HG03196 (cell line): ENCODE measurements around the gene MTA2.
"Not testable (repeated sequence)": the region's sequence is repeated elsewhere in the genome, so short reads cannot be mapped to it uniquely, and the experiment has no call there.

Experiments used
- ATAC-seq: cut with Tn5 transposase; IDR thresholded peaks from one replicate; pipeline ENCODE4 v1.9.1; 2021; ENCODE audit not compliant: unreplicated experiment

Gene MTA2

DNA sequence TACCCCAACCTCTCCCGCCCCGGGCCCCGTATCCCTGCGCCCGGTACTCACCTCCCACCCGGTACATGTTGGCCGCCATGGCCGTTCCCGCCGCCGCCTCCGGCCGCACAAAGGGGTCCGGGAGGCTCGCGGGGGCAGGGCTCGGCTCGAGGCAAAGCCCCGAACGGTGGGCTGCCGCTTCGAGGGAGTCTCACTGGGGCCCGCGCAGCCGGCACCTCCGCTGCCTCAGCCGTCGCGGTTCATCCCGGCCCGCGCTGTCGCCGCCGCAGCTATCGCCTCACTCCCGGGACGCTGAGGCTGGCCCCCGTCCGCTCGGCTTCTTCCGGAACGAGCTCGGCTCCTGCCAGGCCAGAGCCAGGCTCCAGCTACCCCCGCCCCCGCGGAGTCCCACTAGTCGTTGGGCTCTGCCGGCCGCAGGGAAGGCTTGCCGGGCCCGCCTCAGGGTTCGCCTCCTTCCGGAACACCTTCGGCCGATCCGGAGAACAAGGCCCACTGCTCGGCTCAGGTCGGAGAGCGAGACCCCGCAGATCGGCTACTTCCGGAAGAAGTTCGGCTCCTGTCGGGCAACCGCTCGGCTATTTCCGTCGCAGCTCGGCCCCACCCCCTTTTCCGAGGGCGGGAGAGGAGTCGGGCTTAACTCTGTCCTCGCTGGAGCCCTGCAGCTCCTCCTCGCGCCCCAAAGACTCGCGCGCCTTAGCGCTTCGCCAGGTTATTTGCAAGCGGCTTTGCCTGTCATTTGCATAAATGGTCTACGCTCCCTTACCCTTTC, at the start of gene MTA2:
Gene MTA2, minus strand, starts transcription at position 494 of the 769 bp plus-strand sequence. Its CDS starts 415 bp downstream, at position 79.
- peak; percentile 80 for ATAC-seq

- ATAC-seq: not testable (repeated sequence)
Observed at GRCh38 chr11:62650283-62650682, 48.6 kb upstream of the MTA2 start.

DNA sequence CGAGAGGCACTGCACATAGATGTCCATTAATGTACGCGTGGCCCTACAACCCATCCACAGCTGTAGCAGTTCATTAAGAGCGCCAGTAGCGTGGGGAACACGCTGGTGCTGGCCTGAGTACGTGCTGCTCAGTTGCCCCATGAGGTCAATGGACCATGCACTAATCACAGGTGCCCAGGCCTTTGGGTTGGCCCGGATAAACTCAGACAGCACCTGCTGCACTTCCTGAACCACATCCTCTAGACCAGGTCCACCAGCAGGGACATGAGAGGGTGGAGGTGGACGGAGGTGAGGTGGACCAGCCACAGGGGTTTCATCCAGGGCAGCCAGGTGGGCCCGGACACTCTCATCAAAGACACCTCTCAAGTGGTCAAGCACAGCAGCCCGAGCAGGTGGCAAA, 47.8 kb upstream of the MTA2 start:
- no peak for ATAC-seq

GRCh38 chr11:62648967-62649364, 47.3 kb upstream of the MTA2 start:
- ATAC-seq: no peak

DNA sequence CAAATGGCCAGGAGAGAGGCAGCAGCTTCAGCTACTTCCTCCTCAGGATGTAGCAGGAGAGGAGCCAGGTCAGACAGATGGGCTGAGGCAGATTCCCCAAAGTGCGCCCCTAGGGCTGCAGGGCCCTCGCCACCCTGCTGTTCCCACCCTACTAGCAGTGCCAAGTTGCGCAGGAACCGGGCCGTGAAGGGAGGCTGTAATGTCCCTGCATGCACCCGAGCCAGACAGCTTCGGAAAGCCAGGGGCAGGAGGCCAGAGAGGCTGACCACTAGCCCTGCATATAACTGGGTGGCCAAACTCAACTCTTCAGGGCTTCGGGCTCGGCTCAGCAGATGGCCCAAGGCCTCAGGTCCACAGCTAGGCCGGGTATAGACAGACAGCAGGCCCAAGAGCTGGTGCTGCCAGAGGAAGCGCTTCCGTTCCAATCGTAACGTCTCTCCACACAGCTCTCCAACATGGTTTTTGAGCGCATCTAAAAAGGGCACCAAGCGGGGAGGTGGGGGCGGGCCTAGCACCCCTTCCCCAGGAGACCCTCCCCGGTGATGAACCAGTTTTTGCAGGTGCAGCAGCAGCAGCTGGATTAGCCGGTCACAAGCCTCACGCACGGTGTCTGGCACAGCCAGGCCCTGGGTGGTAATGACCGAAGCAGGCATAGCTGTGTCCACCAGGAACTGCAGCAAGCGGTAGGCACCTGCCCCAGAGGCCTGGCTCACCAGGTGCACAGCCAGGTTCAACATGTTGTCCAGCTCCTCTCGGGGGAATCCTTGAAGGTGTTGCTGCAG, 46.7 kb upstream of the MTA2 start:
- no peak for ATAC-seq

GRCh38 chr11:62647609-62648005, 45.9 kb upstream of the MTA2 start:
- no peak for ATAC-seq

DNA sequence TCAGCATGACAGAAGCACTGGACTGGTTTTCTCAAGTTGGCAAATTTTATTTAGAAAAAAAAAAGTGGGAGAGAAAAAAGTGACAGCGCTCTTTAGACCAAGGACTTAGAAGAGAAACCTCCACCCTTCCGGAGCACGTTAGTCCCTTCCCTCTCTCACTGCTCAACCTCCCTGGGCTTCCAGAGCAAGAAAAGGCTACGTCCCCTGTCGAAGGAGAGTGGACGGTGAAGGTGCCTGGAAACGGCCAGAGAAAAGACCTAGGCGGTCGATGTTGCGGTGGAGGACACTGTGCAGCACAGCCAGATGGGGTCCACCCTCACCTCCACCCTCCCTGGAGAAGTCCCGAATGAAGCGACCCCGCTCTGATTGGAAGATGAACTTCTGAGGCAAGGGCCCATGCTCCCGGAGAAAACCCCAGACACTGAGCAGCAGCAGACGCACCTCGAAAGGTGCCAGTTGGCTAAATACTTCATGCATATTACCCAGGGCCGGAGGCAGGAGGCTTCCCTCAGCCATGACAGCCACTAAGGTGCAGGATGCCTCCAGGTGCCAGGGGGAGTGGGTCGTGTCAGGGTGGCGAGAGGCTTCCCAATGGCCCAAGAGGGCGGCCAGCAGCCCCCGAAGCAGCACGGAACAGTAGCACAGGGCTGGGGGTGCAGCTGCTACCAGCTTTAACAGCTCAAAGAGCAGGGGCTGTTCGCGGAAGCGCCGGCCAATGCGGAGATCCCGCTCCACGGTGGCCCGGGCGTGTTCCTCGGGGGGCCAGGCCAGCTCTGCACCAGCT, 45.4 kb upstream of the MTA2 start:
- ATAC-seq: no peak

GRCh38 chr11:62645946-62646824, 44.5 kb upstream of the MTA2 start, which contains the start of gene GANAB:
Gene GANAB (minus strand): TSS chr11:62646613. CDS start chr11:62646599, 14 bp downstream.
- peak; percentile 88 for ATAC-seq

GRCh38 chr11:62645671-62645945, 43.9 kb upstream of the MTA2 start:
- no peak for ATAC-seq

DNA sequence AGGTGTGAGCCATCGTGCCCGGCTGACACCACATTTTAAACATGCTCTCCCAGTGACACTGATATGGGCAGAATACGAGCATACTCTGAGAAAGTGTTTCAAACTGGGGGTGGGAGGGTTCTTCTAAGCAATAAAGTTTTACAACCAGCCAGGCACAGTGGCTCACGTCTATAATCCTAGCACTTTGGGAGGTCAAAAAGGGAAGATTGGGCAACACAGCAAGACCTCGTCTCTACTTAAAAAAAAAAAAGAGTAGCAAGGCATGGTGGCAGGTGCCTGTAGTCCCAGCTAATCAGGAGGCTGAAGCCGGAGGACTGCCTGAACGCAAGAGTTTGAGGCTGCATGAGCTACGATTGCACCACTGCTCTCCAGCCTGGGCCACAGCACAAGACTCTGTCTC, 42.6 kb upstream of the MTA2 start:
- ATAC-seq: no peak

DNA sequence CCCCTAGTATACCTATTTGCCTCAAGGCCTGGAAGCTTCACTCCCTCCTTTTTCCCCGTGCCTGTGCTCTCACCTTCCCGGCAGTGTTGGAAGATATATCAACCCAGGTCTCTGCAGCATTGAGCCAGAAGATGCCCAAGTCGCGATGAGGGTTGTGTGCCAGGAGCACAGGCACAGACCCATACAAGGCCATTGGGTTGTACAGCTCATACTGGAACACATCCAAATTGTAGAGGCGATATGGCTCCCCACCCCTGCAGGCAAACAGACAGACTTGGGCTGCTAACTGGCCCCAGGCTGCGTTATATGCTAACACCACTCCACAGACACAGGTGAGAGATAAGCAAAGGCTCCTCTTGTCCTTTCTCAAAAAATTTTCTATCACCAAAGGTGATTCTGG, 30.8 kb upstream of the MTA2 start:
- ATAC-seq: no peak

GRCh38 chr11:62627713-62628112, 26.0 kb upstream of the MTA2 start:
- no peak for ATAC-seq

- no peak for ATAC-seq
Observed at GRCh38 chr11:62622476-62623089, 20.9 kb upstream of the MTA2 start.

GRCh38 chr11:62621567-62622470, 20.2 kb upstream of the MTA2 start, which contains the start of gene B3GAT3:
Gene B3GAT3 (minus strand): TSS chr11:62621986. CDS start chr11:62621947, 39 bp downstream.
- peak; percentile 90 for ATAC-seq

DNA sequence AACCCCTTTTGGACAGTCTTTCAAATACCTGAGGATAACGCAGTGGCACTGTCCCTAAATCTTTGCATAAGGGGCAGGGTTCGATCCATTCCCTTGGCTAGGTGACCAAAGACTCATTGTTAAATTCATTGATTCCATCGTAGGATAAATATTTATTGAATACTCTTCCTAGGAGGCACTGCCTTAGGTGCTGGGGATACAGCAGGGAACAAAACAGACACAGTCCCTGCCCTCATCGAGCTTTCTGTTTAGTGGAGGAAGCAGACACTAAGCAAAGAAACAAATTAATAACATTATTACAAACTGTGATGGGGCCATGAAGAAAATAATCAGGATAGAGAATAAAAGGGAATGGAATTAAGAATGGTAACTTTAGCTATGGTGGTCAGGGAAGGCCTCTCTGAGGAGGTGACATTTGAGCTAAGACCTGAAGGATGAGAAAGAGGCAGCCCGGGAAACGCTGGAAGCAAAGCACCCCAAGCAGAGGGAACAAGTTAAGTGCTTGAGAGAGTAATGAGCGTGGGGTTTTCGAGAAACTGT, 19.4 kb upstream of the MTA2 start:
- ATAC-seq: no peak

DNA sequence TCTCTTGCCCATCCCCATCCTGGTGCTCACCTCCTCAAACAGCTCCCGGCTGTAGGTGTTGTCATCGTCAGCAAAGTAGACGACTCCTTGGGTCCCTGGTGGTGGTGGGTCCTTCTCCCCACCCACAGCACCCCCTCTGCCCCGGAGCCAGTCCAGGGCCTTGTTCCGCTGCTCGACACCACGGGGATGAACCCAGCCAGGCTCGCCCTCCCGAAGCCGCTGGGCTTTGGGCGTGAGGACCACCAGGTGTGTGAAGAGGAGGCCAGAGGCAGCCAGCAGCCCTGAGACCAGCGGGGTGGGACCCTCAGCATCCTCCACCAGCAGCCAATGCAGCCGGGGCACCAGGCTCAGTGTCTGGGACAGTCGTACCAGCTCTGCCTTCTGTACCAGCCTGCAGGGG, 15.3 kb upstream of the MTA2 start:
- not testable (repeated sequence) for ATAC-seq

- no peak for ATAC-seq
Observed at GRCh38 chr11:62615521-62615920, 13.9 kb upstream of the MTA2 start.

- ATAC-seq: no peak
Observed at GRCh38 chr11:62614275-62614674, 12.6 kb upstream of the MTA2 start.

DNA sequence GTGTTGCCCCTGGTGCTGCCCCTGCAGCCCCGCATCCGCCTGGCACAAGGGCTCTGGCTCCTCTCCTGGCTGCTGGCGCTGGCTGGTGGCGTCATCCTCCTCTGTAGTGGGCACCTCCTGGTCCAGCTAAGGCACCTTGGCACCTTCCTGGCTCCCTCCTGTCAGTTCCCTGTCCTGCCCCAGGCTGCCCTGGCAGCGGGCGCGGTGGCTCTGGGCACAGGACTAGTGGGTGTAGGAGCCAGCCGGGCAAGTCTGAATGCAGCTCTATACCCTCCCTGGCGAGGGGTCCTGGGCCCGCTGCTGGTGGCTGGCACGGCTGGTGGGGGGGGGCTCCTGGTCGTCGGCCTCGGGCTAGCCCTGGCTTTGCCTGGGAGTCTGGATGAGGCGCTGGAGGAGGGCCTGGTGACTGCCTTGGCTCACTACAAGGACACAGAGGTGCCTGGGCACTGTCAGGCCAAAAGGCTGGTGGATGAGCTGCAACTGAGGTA, 11.7 kb upstream of the MTA2 start:
- ATAC-seq: peak; percentile 0
